Neutrophil (primary cell): ENCODE measurements around the gene ADCY3.

Source experiments
- H3K27ac ChIP-seq: fragments of 200-600 bp; sonication (generic); 2 replicates; pipeline ENCODE4 v1.5.1; 2016; ENCODE audit warnings: mild to moderate bottlenecking, moderate library complexity
- H3K27me3 ChIP-seq: fragments of 200-600 bp; sonication (generic); 2 replicates; pipeline ENCODE4 v1.6.0; 2016; ENCODE audit warnings: mild to moderate bottlenecking
- H3K36me3 ChIP-seq: fragments of 200-600 bp; sonication (generic); 2 replicates; pipeline ENCODE4 v1.5.1; 2017
- H3K4me1 ChIP-seq, 2 experiments: fragments of 200-600 bp in 1 of 2; sonication (generic) in 1 of 2; 1 replicate in 1 of 2; 2 replicates in 1 of 2; pipeline versions ENCODE4 v1.5.1 to v1.6.1; 2013 to 2016; ENCODE audit warnings: low read depth in 1 of 2, low read length in 1 of 2, mild to moderate bottlenecking in 1 of 2, moderate library complexity in 1 of 2; ENCODE audit not compliant: control insufficient read depth in 1 of 2, insufficient read depth in 1 of 2
- H3K4me3 ChIP-seq, 2 experiments: fragments of 200-600 bp in 1 of 2; sonication (generic) in 1 of 2; 1 replicate in 1 of 2; 2 replicates in 1 of 2; pipeline ENCODE4 v1.5.1; 2013 to 2016; ENCODE audit warnings: low read depth in 1 of 2, low read length in 1 of 2, mild to moderate bottlenecking in 1 of 2, moderate library complexity in 1 of 2
- H3K9me3 ChIP-seq: fragments of 200-600 bp; sonication (generic); 2 replicates; pipeline ENCODE4 v1.5.1; 2016
- CTCF ChIP-seq: fragments of 200-600 bp; sonication (generic); IDR thresholded peaks from 2 replicates; pipeline ENCODE4 v1.5.1; 2016; ENCODE audit warnings: antibody characterized with exemption

ADCY3 gene

GRCh38 chr2:24820175-24820513 is 99.9 kb downstream of the ADCY3 start:
- Histone ChIP-seq H3K4me1 (no peaks in the 10 kb centered on the region), H3K36me3 (peaks cover 74% of the 10 kb centered on the region), H3K27ac (no peak overlapping the region), H3K4me3 (no peak overlapping the region), H3K27me3 (no peaks in the 10 kb centered on the region), H3K9me3 (no peaks in the 10 kb centered on the region)
- TF ChIP-seq CTCF = no peak

DNA sequence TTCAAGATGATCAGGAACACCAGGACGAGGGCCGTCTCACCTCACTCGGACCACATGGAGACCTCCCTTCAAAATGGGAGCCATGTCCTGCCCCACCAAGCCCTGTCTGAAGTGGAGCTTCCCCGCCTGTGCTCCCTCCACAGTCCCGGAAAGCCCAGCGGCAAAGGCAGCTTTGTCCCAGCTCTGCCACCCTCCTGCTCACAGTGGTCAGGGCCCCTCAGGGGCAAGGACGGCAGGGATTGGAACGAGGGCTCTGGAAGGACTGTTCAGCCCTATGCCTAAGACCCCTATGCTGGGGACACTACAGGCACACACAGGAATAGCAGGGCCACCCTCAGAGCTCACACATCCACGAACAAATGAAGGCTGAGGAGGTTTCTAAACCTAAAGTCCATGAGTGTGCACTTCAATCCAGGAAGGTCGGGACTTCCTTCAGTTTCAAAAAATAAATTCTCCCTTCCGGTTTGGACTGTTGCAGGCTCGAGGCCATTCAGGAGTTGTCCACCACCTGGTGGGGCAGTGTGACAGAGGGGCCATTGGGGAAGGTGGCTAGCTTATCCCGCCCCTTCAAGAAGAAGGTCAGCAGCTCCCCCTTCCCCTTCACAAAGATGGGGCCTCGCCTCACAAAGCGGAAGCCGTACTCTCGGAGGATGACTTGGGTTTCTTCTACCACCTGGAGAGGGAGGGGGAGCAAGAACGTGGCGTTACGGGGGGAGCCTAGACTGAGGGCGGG is 100.4 kb downstream of the ADCY3 start:
- Histone ChIP-seq H3K4me3 (no peak overlapping the region), H3K27me3 (no peaks in the 10 kb centered on the region), H3K4me1 (no peaks in the 10 kb centered on the region), H3K36me3 (peaks cover 77% of the 10 kb centered on the region), H3K27ac (no peak overlapping the region), H3K9me3 (no peaks in the 10 kb centered on the region)
- TF ChIP-seq CTCF = no peak

DNA sequence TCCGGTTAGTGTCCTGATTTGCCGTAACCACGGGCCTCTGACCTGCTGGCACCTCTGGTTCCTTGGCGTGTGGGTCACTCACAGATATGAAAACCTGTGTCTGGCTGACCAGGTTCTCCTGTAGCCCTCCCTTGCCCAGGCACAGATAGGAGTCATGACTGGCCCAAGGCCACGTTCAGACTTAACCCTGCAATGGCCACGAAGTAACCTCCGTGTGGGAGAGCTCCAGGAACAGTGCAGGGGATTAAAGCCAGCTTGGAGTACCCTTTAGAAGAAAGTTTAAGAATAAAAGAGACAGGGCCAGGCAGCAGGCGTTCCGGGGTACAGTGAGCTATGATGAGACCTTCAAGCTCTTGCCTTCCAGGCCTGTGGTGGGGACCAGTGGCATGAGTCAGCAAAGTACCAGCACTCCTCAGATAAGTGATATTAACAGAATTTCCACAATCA is 101.3 kb downstream of the ADCY3 start:
- H3K27ac ChIP-seq = no peak overlapping the region
- TF ChIP-seq CTCF = no peak
- no peaks in the 10 kb centered on the region for H3K4me1 ChIP-seq
- H3K36me3 ChIP-seq = peaks cover 71% of the 10 kb centered on the region
- no peaks in the 10 kb centered on the region for H3K9me3 ChIP-seq
- no peaks in the 10 kb centered on the region for H3K27me3 ChIP-seq
- no peak overlapping the region for H3K4me3 ChIP-seq

DNA sequence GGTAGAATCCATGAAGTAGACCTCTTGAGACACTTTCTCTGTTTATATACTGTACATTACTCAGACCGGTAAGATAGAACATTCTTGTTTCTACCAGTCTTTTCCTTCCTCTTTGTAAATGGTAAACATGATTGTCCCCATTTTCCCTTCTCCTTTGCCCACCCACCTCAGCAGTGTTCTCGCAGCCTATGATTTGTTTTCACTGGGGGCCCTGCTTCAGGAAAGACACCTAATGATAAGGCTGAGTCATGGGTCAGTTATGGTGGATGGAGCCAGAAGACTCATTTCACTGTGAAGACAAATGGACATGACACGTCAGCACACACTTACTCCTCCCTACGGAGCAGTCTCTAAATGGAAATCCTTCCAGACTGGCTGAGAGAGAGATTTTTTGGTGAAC is 103.2 kb downstream of the ADCY3 start:
- Histone ChIP-seq H3K27ac (no peak overlapping the region), H3K4me3 (no peak overlapping the region), H3K4me1 (no peaks in the 10 kb centered on the region), H3K9me3 (no peaks in the 10 kb centered on the region), H3K27me3 (no peaks in the 10 kb centered on the region), H3K36me3 (peaks cover 62% of the 10 kb centered on the region)
- no peak for TF ChIP-seq CTCF

DNA sequence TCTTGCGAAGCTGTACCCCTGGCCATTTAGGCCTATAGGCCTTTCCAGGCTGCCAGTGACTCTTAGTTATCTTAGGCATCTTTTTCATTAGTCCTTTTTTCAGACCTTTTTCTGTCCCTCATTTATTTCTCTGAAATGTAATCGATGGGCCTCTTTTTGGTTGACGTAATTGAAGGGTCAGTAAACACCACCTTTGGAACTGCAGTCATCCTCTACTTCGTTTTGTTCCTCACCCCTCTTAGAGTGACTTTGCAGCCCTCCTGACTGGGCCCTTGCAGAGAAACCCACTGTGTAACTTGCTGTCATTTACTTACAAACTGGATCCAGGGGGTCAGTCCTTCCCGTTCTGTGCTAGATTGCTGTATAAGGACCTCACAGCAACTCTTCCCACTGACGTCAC is 103.6 kb downstream of the ADCY3 start:
- no peak overlapping the region for H3K27ac ChIP-seq
- no peaks in the 10 kb centered on the region for H3K9me3 ChIP-seq
- H3K4me3 ChIP-seq = no peak overlapping the region
- H3K36me3 ChIP-seq = peaks cover 58% of the 10 kb centered on the region
- H3K4me1 ChIP-seq = no peaks in the 10 kb centered on the region
- TF ChIP-seq CTCF = no peak
- H3K27me3 ChIP-seq = no peaks in the 10 kb centered on the region
